ENCODE measurements around the gene RBM7.

Gene RBM7

GRCh38 chr11:114397349-114397982 is 3.0 kb upstream of the RBM7 start:
- no peak for DNase-seq

- DNase-seq = no peak
These were observed 2.1 kb upstream of the RBM7 start for GRCh38 chr11:114398303-114398920.

- peak; percentile 75 for DNase-seq
These were observed 813 bp upstream of the RBM7 start for GRCh38 chr11:114399490-114400215.

GRCh38 chr11:114400915-114401223 is 403 bp downstream of the RBM7 start:
- no peak for DNase-seq

- no peak for DNase-seq
These were observed 845 bp downstream of the RBM7 start for GRCh38 chr11:114401311-114401710.

GRCh38 chr11:114412946-114413345 is 12.5 kb downstream of the RBM7 start:
- DNase-seq = no peak

- no peak for DNase-seq
These were observed 13.5 kb downstream of the RBM7 start for GRCh38 chr11:114413958-114414357.

- DNase-seq = no peak
These were observed 16.0 kb downstream of the RBM7 start for GRCh38 chr11:114416441-114416961.

GRCh38 chr11:114426280-114426679 is 25.8 kb downstream of the RBM7 start:
- no peak for DNase-seq

GRCh38 chr11:114430290-114430689 is 29.8 kb downstream of the RBM7 start:
- DNase-seq = no peak

GRCh38 chr11:114432893-114433292 is 32.4 kb downstream of the RBM7 start:
- no peak for DNase-seq

- no peak for DNase-seq
These were observed 32.9 kb downstream of the RBM7 start for GRCh38 chr11:114433376-114433775.

- no peak for DNase-seq
These were observed 37.8 kb downstream of the RBM7 start for GRCh38 chr11:114438303-114438702.

- DNase-seq = peak; percentile 97
These were observed 39.0 kb downstream of the RBM7 start, which contains the start of gene REXO2 for GRCh38 chr11:114439229-114440120. Gene REXO2, plus strand, starts transcription at chr11:114439467. Its CDS starts 62 bp downstream, at chr11:114439529.

- no peak for DNase-seq
These were observed 39.8 kb downstream of the RBM7 start for GRCh38 chr11:114440121-114440860.

- peak; percentile 23 for DNase-seq
These were observed 40.7 kb downstream of the RBM7 start for GRCh38 chr11:114440971-114441763.

- no peak for DNase-seq
These were observed 41.5 kb downstream of the RBM7 start for GRCh38 chr11:114441921-114442320.

GRCh38 chr11:114442536-114442935 is 42.1 kb downstream of the RBM7 start:
- DNase-seq = no peak

GRCh38 chr11:114447444-114447843 is 47.0 kb downstream of the RBM7 start:
- DNase-seq = no peak

GRCh38 chr11:114447892-114448291 is 47.4 kb downstream of the RBM7 start:
- DNase-seq = no peak

- no peak for DNase-seq
These were observed 48.5 kb downstream of the RBM7 start for GRCh38 chr11:114448749-114449482.

Measured in NCI-H1092 (cell line).